Mesothelial cell of epicardium (in vitro differentiated cells): ENCODE data around the gene PLXDC1. TPM values are rescaled to one million over a fixed set of nuclear protein-coding genes. Genes with fewer than 3 reads are reported as not detected.

Source experiments
- DNase-seq, 2 experiments: peaks; one replicate each; pipeline ENCODE4 v3.0.0; 2021; ENCODE audit warnings: low spot score in 2 of 2; ENCODE audit not compliant: unreplicated experiment in 2 of 2
- H3K27ac Mint-ChIP-seq: 2 replicates; pipeline ENCODE4 v1.8.0; 2021; ENCODE audit warnings: mixed read lengths
- H3K27me3 Mint-ChIP-seq: 2 replicates; pipeline ENCODE4 v1.8.0; 2021; ENCODE audit warnings: low read depth, mixed read lengths
- H3K36me3 Mint-ChIP-seq: 2 replicates; pipeline ENCODE4 v1.8.0; 2021; ENCODE audit warnings: mixed read lengths
- H3K4me1 Mint-ChIP-seq: 2 replicates; pipeline ENCODE4 v1.8.0; 2021; ENCODE audit warnings: mixed read lengths
- H3K4me3 Mint-ChIP-seq: 2 replicates; pipeline ENCODE4 v1.8.0; 2021; ENCODE audit warnings: mild to moderate bottlenecking, moderate library complexity, mixed read lengths
- H3K9me3 Mint-ChIP-seq: 2 replicates; pipeline ENCODE4 v1.8.0; 2021; ENCODE audit warnings: mixed read lengths
- CTCF ChIP-seq: fragments of 200-600 bp; sonication (generic); IDR thresholded peaks from one replicate; pipeline ENCODE4 v1.5.0; 2021; ENCODE audit warnings: antibody characterized with exemption; ENCODE audit not compliant: unreplicated experiment
- total RNA-seq: library from RNA; stranded (reverse); gene quantifications from 3 replicates; pipeline ENCODE4 v1.2.1, GENCODE V29; 2021

The PLXDC1 gene
- total RNA-seq, 1 donor from 2014 or later = 15.4 TPM

GRCh38 chr17:39139561-39139960 is 11.9 kb downstream of the PLXDC1 start:
- Mint-ChIP-seq H3K27me3 (no peaks in the 10 kb centered on the region), H3K27ac (no peak overlapping the region), H3K9me3 (no peaks in the 10 kb centered on the region), H3K36me3 (peaks cover 2% of the 10 kb centered on the region), H3K4me3 (no peak overlapping the region), H3K4me1 (peaks cover 3% of the 10 kb centered on the region)
- no peak for TF ChIP-seq CTCF
- DNase-seq = no peak

- Mint-ChIP-seq H3K9me3 (no peaks in the 10 kb centered on the region), H3K27ac (peak overlapping the region; percentile 1), H3K4me3 (no peak overlapping the region), H3K4me1 (peaks cover 3% of the 10 kb centered on the region), H3K36me3 (peaks cover 2% of the 10 kb centered on the region), H3K27me3 (no peaks in the 10 kb centered on the region)
- TF ChIP-seq CTCF = no peak
- no peak for DNase-seq
Measured at GRCh38 chr17:39139161-39139511, 12.3 kb downstream of the PLXDC1 start.

GRCh38 chr17:39138431-39139160 is 12.8 kb downstream of the PLXDC1 start:
- peaks cover 3% of the 10 kb centered on the region for H3K4me1 Mint-ChIP-seq
- no peaks in the 10 kb centered on the region for H3K9me3 Mint-ChIP-seq
- peaks cover 2% of the 10 kb centered on the region for H3K36me3 Mint-ChIP-seq
- no peak overlapping the region for H3K4me3 Mint-ChIP-seq
- DNase-seq = no peak
- peak overlapping the region; percentile 66 for H3K27ac Mint-ChIP-seq
- TF ChIP-seq CTCF = no peak
- H3K27me3 Mint-ChIP-seq = no peaks in the 10 kb centered on the region

GRCh38 chr17:39134878-39135277 is 16.6 kb downstream of the PLXDC1 start:
- DNase-seq = no peak
- Mint-ChIP-seq H3K4me3 (no peak overlapping the region), H3K36me3 (peaks cover 2% of the 10 kb centered on the region), H3K27ac (no peak overlapping the region), H3K27me3 (no peaks in the 10 kb centered on the region), H3K4me1 (no peaks in the 10 kb centered on the region), H3K9me3 (no peaks in the 10 kb centered on the region)
- no peak for TF ChIP-seq CTCF

- TF ChIP-seq CTCF = no peak
- Mint-ChIP-seq H3K4me1 (no peaks in the 10 kb centered on the region), H3K9me3 (no peaks in the 10 kb centered on the region), H3K4me3 (no peak overlapping the region), H3K27me3 (no peaks in the 10 kb centered on the region), H3K27ac (no peak overlapping the region), H3K36me3 (peaks cover 2% of the 10 kb centered on the region)
- no peak for DNase-seq
Measured at GRCh38 chr17:39132192-39132610, 19.2 kb downstream of the PLXDC1 start.
